Measurements from ENCODE around the gene SMARCA4.
"Not testable (repeated sequence)": the region's sequence is repeated elsewhere in the genome, so short reads cannot be mapped to it uniquely, and the experiment has no call there.

Gene SMARCA4

GRCh38 chr19:11070123-11070522 is 109.3 kb downstream of the SMARCA4 start:
- no peak for DNase-seq

DNA sequence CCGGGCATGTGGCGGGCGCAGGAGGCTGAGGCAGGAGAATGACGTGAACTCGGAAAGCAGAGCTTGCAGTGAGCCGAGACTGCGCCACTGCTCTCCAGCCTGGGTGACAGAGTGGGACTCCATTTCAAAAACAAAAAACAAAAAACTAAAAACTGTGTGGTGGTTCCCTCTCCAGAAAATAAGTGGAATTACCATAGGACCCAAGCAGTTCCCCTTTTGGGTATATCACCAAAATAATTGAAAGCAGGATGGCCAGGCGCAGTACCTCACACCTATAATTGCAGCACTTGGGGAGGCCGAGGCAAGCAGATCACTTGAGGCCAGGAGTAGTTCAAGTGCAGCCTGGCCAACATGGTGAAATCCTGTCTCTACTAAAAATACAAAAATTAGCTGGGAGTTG is 112.7 kb downstream of the SMARCA4 start:
- DNase-seq: no peak

DNA sequence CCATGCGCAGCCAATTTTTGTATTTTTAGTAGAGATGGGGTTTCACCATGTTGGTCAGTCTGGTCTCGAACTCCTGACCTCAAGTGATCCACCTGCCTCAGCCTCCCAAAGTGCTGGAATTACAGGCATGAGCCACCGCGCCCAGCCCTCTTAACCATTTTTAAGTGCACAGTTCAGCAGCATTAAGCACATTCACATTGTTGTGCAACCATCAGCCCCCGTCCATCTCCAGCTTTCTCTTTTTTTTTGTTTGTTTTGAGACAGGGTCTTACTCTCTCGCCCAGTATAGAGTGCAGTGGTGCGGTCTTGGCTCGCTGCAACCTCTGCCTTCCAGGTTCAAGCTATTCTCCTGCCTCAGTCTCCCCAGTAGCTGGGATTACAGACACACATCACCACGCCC is 116.0 kb downstream of the SMARCA4 start:
- DNase-seq: not testable (repeated sequence)

DNA sequence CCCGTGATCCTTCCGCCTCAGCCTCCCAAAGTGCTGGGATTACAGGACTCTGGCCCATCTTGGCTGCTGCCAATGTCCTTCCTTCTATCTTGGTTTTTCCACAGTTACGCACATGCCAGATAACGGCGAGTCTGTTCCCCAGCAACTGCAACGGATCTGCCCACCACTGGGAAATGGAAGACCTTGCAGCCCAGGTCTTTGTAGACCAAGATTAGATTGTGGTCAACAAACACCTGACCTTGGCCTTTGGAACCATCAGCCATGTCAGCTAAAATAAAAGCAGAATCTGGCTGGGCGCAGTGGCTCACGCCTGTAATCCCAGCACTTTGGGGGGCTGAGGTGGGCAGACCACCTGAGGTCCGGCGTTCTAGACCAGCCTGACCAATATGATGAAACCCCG is 118.1 kb downstream of the SMARCA4 start:
- no peak for DNase-seq

- DNase-seq: no peak
Measured at GRCh38 chr19:11079999-11080398, 119.2 kb downstream of the SMARCA4 start.

- DNase-seq: no peak
Measured at GRCh38 chr19:11087870-11088505, 127.2 kb downstream of the SMARCA4 start.

DNA sequence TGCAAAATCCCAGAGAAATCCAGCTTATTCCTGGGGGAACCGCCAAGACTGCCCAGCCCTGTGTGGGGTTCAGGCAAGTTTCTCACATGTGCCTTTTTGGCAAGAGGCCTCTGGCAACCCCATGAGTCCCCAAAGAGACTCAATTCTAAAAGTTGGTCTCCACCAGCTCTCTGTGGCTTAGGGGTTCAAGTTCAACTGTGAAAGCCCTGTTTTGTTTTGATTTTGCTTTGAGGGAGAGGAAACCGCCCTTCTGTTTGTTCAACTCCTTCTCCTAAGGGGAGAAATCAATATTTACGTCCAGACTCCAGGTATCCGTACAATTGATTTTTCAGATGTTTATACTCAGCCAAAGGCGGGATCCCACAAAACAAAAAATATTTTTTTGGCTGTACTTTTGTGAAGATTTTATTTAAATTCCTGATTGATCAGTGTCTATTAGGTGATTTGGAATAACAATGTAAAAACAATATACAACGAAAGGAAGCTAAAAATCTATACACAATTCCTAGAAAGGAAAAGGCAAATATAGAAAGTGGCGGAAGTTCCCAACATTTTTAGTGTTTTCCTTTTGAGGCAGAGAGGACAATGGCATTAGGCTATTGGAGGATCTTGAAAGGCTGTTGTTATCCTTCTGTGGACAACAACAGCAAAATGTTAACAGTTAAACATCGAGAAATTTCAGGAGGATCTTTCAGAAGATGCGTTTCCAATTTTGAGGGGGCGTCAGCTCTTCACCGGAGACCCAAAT is 127.8 kb downstream of the SMARCA4 start:
- DNase-seq: no peak

DNA sequence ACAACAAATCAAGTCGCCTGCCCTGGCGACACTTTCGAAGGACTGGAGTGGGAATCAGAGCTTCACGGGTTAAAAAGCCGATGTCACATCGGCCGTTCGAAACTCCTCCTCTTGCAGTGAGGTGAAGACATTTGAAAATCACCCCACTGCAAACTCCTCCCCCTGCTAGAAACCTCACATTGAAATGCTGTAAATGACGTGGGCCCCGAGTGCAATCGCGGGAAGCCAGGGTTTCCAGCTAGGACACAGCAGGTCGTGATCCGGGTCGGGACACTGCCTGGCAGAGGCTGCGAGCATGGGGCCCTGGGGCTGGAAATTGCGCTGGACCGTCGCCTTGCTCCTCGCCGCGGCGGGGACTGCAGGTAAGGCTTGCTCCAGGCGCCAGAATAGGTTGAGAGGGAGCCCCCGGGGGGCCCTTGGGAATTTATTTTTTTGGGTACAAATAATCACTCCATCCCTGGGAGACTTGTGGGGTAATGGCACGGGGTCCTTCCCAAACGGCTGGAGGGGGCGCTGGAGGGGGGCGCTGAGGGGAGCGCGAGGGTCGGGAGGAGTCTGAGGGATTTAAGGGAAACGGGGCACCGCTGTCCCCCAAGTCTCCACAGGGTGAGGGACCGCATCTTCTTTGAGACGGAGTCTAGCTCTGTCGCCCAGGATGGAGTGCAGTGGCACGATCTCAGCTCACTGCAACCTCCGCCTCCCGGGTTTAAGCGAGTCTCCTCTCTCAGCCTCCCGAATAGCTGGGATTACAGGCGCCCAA is 128.6 kb downstream of the SMARCA4 start, which contains the start of gene LDLR:
TSS of gene LDLR (plus strand) at position 210 of the 760 bp plus-strand sequence. CDS start at position 296, 86 bp downstream.
- peak; percentile 93 for DNase-seq

GRCh38 chr19:11090014-11090263 is 129.1 kb downstream of the SMARCA4 start:
- DNase-seq: not testable (repeated sequence)

GRCh38 chr19:11090264-11090996 is 129.6 kb downstream of the SMARCA4 start:
- DNase-seq: peak; percentile 96

DNA sequence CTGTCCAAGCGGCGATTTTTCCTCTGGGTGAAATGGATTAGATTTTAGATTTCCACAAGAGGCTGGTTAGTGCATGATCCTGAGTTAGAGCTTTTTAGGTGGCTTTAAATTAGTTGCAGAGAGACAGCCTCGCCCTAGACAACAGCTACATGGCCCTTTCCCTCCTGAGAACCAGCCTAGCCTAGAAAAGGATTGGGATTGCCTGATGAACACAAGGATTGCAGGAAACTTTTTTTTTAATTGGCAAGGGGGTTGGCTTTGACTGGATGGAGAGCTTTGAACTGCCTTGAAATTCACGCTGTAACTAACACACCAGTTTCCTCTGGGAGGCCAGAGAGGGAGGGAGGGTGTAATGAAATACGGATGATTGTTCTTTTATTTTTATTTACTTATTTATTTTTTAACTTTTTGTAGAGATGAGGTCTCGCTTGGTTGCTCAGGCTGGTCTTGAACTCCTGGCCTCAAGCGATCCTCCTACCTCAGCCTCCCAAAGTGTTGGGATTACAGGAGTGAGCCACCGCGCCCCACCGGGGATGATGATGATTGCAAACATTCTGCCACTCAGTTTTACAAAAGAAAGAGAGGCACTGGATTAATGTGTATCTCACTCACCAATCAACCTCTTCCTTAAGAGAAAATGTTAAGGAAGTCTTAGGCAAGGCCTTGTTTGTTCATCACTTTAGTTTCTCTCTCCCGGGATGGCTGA is 130.3 kb downstream of the SMARCA4 start:
- DNase-seq: no peak

- DNase-seq: peak; percentile 93
Measured at GRCh38 chr19:11091703-11092153, 130.9 kb downstream of the SMARCA4 start.

DNA sequence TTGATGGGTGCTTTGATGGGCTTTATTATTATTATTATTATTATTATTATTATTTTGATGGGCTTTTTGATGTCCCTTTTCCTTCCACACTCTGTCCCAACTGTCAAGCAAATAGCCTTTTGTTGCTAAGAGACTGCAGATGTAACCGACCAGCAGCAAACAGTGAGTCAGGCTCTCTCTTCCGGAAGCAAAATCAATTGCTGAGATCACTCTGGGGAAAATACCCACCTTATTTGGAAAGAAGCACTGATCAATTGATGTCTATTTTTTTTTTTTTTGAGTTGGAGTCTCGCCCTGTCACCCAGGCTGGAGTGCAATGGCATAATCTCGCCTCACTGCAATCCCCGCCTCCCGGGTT is 131.3 kb downstream of the SMARCA4 start:
- peak; percentile 67 for DNase-seq

DNA sequence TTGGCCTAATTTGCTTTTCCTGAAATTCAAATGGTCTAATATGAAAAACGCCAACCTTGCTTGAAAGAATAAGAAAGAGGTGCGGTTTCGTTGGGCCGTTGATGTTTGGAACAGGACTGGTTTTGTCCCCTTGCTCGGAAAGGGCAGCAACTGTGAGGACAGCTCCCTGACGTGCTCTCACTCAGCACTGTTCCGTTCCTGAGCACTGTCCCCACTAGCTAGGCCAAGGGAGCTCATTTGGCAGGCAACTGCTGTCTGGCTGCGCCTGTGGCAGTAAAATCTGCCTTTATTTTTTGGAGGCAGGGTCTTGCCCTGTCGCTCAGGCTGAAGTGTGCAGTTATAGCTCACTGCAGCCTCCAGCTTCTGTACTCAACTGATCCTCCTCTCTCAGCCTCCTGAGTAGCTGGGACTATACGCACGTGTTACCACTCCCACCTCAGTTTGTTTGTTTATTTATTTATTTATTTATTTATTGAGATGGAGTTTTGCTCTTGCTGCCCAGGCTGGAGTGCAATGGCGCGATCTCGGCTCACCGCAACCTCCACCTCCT is 132.9 kb downstream of the SMARCA4 start:
- no peak for DNase-seq

- no peak for DNase-seq
Measured at GRCh38 chr19:11094520-11094894, 133.7 kb downstream of the SMARCA4 start.

GRCh38 chr19:11096210-11096841 is 135.5 kb downstream of the SMARCA4 start:
- DNase-seq: peak; percentile 71

GRCh38 chr19:11097367-11097766 is 136.5 kb downstream of the SMARCA4 start:
- DNase-seq: not testable (repeated sequence)

- no peak for DNase-seq
Measured at GRCh38 chr19:11098327-11098726, 137.5 kb downstream of the SMARCA4 start.

DNA sequence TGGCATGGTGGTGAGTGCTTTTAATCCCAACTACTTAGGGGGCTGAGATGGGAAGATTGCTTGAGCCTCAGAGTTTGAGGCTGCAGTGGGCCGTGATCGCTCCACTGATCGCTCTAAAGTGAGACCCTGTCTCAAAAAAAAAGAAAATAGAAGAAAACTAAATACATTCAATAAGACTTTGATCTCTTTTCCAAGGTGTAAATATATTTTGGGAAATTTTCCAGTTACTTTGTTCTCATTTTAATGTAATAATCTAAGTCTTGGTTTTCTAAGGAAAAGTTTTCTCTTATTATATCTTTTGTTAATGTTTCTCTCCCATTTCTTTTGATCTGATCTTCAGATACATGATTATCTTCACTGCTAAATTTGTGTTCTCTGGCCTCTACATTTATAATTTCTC is 138.0 kb downstream of the SMARCA4 start:
- no peak for DNase-seq

- no peak for DNase-seq
Measured at GRCh38 chr19:11100049-11100448, 139.2 kb downstream of the SMARCA4 start.

- no peak for DNase-seq
Measured at GRCh38 chr19:11101057-11101456, 140.2 kb downstream of the SMARCA4 start.

DNA sequence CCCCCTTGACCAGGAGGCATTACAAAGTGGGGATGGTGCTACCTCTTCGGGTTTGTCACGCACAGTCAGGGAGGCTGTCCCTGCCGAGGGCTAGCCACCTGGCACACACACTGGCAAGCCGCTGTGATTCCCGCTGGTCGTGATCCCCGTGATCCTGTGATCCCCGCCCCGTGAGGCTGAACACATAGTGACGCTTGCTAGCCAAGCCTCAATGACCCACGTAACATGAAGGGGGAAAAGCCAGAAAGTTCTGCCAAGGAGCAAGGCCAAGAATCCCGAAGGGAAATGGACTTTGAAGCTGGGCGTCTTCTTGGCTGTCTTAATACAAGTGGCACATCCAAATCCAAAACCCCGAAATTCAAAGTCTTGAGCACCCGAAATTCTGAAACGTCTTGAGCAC is 142.1 kb downstream of the SMARCA4 start:
- no peak for DNase-seq

Data from fibroblast of skin of back (primary cell).